Activated naive CD8-positive, alpha-beta T cell treated with anti-CD3 and anti-CD28 coated beads for 36 hours (primary cell): ENCODE results near the gene TIMM13. TPM values are rescaled to one million over a fixed set of nuclear protein-coding genes. Genes with fewer than 3 reads are reported as not detected.
"Not testable (repeated sequence)": the region's sequence is repeated elsewhere in the genome, so short reads cannot be mapped to it uniquely, and the experiment has no call there.

Experiments used
- DNase-seq: peaks from one replicate; pipeline ENCODE4 v3.0.0; 2021
- H3K27ac Mint-ChIP-seq: one replicate; pipeline ENCODE4 v1.8.0; 2022; ENCODE audit warnings: mild to moderate bottlenecking, moderate library complexity, mixed read lengths
- H3K27me3 Mint-ChIP-seq: one replicate; pipeline ENCODE4 v1.8.0; 2022; ENCODE audit warnings: mild to moderate bottlenecking, mixed read lengths
- H3K36me3 Mint-ChIP-seq: one replicate; pipeline ENCODE4 v1.8.0; 2021; ENCODE audit warnings: mild to moderate bottlenecking, mixed read lengths
- H3K4me1 Mint-ChIP-seq: one replicate; pipeline ENCODE4 v1.8.0; 2021; ENCODE audit warnings: mixed read lengths
- H3K4me3 Mint-ChIP-seq: one replicate; pipeline ENCODE4 v1.8.0; 2022; ENCODE audit warnings: mild to moderate bottlenecking, moderate library complexity, mixed read lengths
- H3K9me3 Mint-ChIP-seq: one replicate; pipeline ENCODE4 v1.8.0; 2022; ENCODE audit warnings: mixed read lengths
- total RNA-seq, 2 experiments: library from RNA; stranded (reverse); gene quantifications; one replicate each; pipeline ENCODE4 v1.2.3, GENCODE V29; 2021

Gene TIMM13
- total RNA-seq, 2 experiments from 2014 or later, result 179 to 184 TPM

- DNase-seq, result peak; percentile 25
- not testable (repeated sequence) for H3K27me3 Mint-ChIP-seq, H3K4me3 Mint-ChIP-seq, H3K36me3 Mint-ChIP-seq, H3K9me3 Mint-ChIP-seq
- peak overlapping the region; percentile 59 for H3K27ac Mint-ChIP-seq
- H3K4me1 Mint-ChIP-seq, result peaks cover 15% of the 10 kb centered on the region
Observed at GRCh38 chr19:2392899-2393298, 34.5 kb downstream of the TIMM13 start.

GRCh38 chr19:2392366-2392765 is 35.0 kb downstream of the TIMM13 start:
- Mint-ChIP-seq H3K4me1 (peaks cover 15% of the 10 kb centered on the region), H3K27me3 (no peaks in the 10 kb centered on the region), H3K9me3 (no peaks in the 10 kb centered on the region), H3K4me3 (no peak overlapping the region), H3K36me3 (no peaks in the 10 kb centered on the region), H3K27ac (no peak overlapping the region)
- DNase-seq, result no peak

GRCh38 chr19:2391118-2391725 is 36.2 kb downstream of the TIMM13 start:
- Mint-ChIP-seq H3K27me3 (no peaks in the 10 kb centered on the region), H3K9me3 (no peaks in the 10 kb centered on the region), H3K36me3 (no peaks in the 10 kb centered on the region), H3K4me1 (peaks cover 15% of the 10 kb centered on the region), H3K4me3 (no peak overlapping the region), H3K27ac (no peak overlapping the region)
- peak; percentile 15 for DNase-seq

GRCh38 chr19:2389594-2389993 is 37.8 kb downstream of the TIMM13 start:
- Mint-ChIP-seq H3K27me3 (no peaks in the 10 kb centered on the region), H3K36me3 (no peaks in the 10 kb centered on the region), H3K4me3 (no peak overlapping the region), H3K27ac (no peak overlapping the region), H3K4me1 (peaks cover 13% of the 10 kb centered on the region), H3K9me3 (no peaks in the 10 kb centered on the region)
- DNase-seq, result no peak

- no peak overlapping the region for H3K27ac Mint-ChIP-seq
- H3K4me3 Mint-ChIP-seq, result no peak overlapping the region
- peaks cover 4% of the 10 kb centered on the region for H3K27me3 Mint-ChIP-seq
- peaks cover 5% of the 10 kb centered on the region for H3K4me1 Mint-ChIP-seq
- H3K36me3 Mint-ChIP-seq, result no peaks in the 10 kb centered on the region
- H3K9me3 Mint-ChIP-seq, result no peaks in the 10 kb centered on the region
- DNase-seq, result no peak
Observed at GRCh38 chr19:2387367-2388288, 39.8 kb downstream of the TIMM13 start.

GRCh38 chr19:2385053-2385721 is 42.2 kb downstream of the TIMM13 start:
- no peak overlapping the region for H3K27ac Mint-ChIP-seq
- H3K36me3 Mint-ChIP-seq, result no peaks in the 10 kb centered on the region
- no peaks in the 10 kb centered on the region for H3K9me3 Mint-ChIP-seq
- no peak overlapping the region for H3K4me3 Mint-ChIP-seq
- H3K27me3 Mint-ChIP-seq, result peaks cover 4% of the 10 kb centered on the region
- peaks cover 2% of the 10 kb centered on the region for H3K4me1 Mint-ChIP-seq
- no peak for DNase-seq

GRCh38 chr19:2382530-2383222 is 44.7 kb downstream of the TIMM13 start:
- Mint-ChIP-seq H3K27ac (no peak overlapping the region), H3K9me3 (peaks cover 9% of the 10 kb centered on the region), H3K27me3 (peaks cover 5% of the 10 kb centered on the region), H3K4me3 (no peak overlapping the region), H3K36me3 (no peaks in the 10 kb centered on the region), H3K4me1 (peaks cover 2% of the 10 kb centered on the region)
- DNase-seq, result no peak

GRCh38 chr19:2381148-2381820 is 46.1 kb downstream of the TIMM13 start:
- H3K9me3 Mint-ChIP-seq, result peaks cover 11% of the 10 kb centered on the region
- H3K4me1 Mint-ChIP-seq, result peaks cover 4% of the 10 kb centered on the region
- H3K27me3 Mint-ChIP-seq, result peaks cover 7% of the 10 kb centered on the region
- DNase-seq, result no peak
- H3K36me3 Mint-ChIP-seq, result no peaks in the 10 kb centered on the region
- no peak overlapping the region for H3K27ac Mint-ChIP-seq
- no peak overlapping the region for H3K4me3 Mint-ChIP-seq

GRCh38 chr19:2380567-2380966 is 46.8 kb downstream of the TIMM13 start:
- DNase-seq, result no peak
- Mint-ChIP-seq H3K4me1 (peaks cover 4% of the 10 kb centered on the region), H3K27ac (no peak overlapping the region), H3K4me3 (no peak overlapping the region), H3K36me3 (no peaks in the 10 kb centered on the region), H3K9me3 (peaks cover 11% of the 10 kb centered on the region), H3K27me3 (peaks cover 7% of the 10 kb centered on the region)

GRCh38 chr19:2376784-2377519 is 50.4 kb downstream of the TIMM13 start:
- H3K4me3 Mint-ChIP-seq, result no peak overlapping the region

More at GRCh38 chr19:2376784-2377519, 50.4 kb downstream of the TIMM13 start:
- Mint-ChIP-seq H3K4me1 (peaks cover 1% of the 10 kb centered on the region), H3K27me3 (peaks cover 3% of the 10 kb centered on the region), H3K9me3 (peaks cover 11% of the 10 kb centered on the region), H3K36me3 (no peaks in the 10 kb centered on the region), H3K27ac (no peak overlapping the region)
- no peak for DNase-seq

Other genes starting within 250 kb of the TIMM13 start
- gene PLEKHJ1, start 191.3 kb downstream of the TIMM13 start, total RNA-seq, result 10 to 100 TPM; 82.7 to 84.6 TPM
- gene SF3A2, start 190.8 kb downstream of the TIMM13 start, total RNA-seq, result 100 to 1,000 TPM; 160 to 162 TPM
- 1 to 10 TPM; 7.4 to 10.0 TPM for gene AMH, start 178.3 kb downstream of the TIMM13 start, total RNA-seq
- gene JSRP1, start 171.2 kb downstream of the TIMM13 start, total RNA-seq, result under 1 TPM; 0.45 to 0.50 TPM
- gene PEAK3, start 145.4 kb downstream of the TIMM13 start, total RNA-seq, result not detected
- under 1 TPM in 1 of 2 experiments, not detected in 1; 0.28 TPM for gene LINGO3, start 119.4 kb downstream of the TIMM13 start, total RNA-seq
- 100 to 1,000 TPM; 175 to 187 TPM for gene LSM7, start 99.0 kb downstream of the TIMM13 start, total RNA-seq
- gene SPPL2B, start 98.9 kb downstream of the TIMM13 start, total RNA-seq, result 10 to 100 TPM; 47.1 to 53.2 TPM
- not detected for gene TMPRSS9, start 67.3 kb downstream of the TIMM13 start, total RNA-seq
- 100 to 1,000 TPM; 105 to 107 TPM for gene LMNB2, start 29.4 kb upstream of the TIMM13 start, total RNA-seq
- 10 to 100 TPM; 83.0 to 97.2 TPM for gene GADD45B, start 48.5 kb upstream of the TIMM13 start, total RNA-seq